OCI-LY1 (cell line): Measurements from ENCODE around the gene SFXN4.
"Not testable (repeated sequence)": the region's sequence is repeated elsewhere in the genome, so short reads cannot be mapped to it uniquely, and the experiment has no call there.

Experiments used
- H2AFZ ChIP-seq: fragments of 200-600 bp; sonication (generic), shearing (Covaris generic); 2 replicates; pipeline ENCODE4 v1.6.0; 2014; ENCODE audit warnings: antibody characterized with exemption, mild to moderate bottlenecking, low read length
- H3F3A ChIP-seq: fragments of 200-600 bp; sonication (generic), shearing (Covaris generic); 2 replicates; pipeline ENCODE4 v1.6.0; 2014; ENCODE audit warnings: mild to moderate bottlenecking, antibody characterized with exemption, low read length, moderate library complexity; ENCODE audit not compliant: insufficient read depth
- H3K27ac ChIP-seq: fragments of 200-600 bp; sonication (generic); 2 replicates; pipeline ENCODE4 v1.5.1; 2014; ENCODE audit warnings: low read length, mixed run types, mild to moderate bottlenecking, low read depth; ENCODE audit not compliant: poor library complexity, severe bottlenecking
- H3K27me3 ChIP-seq: fragments of 200-600 bp; sonication (generic); 2 replicates; pipeline ENCODE4 v1.6.0; 2014; ENCODE audit warnings: antibody characterized with exemption, mild to moderate bottlenecking, low read length, moderate library complexity; ENCODE audit not compliant: insufficient read depth
- H3K36me3 ChIP-seq: fragments of 200-600 bp; sonication (generic); 2 replicates; pipeline ENCODE4 v1.6.1; 2014; ENCODE audit warnings: mild to moderate bottlenecking, antibody characterized with exemption, low read length, moderate library complexity, mixed read lengths; ENCODE audit not compliant: insufficient read depth
- H3K4me1 ChIP-seq: fragments of 200-600 bp; sonication (generic); 2 replicates; pipeline ENCODE4 v1.5.1; 2014; ENCODE audit warnings: mild to moderate bottlenecking, low read length, moderate library complexity; ENCODE audit not compliant: insufficient read depth, severe bottlenecking
- H3K4me2 ChIP-seq: fragments of 200-600 bp; sonication (generic), shearing (Covaris generic); 2 replicates; pipeline ENCODE4 v1.6.1; 2014; ENCODE audit warnings: low read length
- H3K4me3 ChIP-seq: fragments of 200-600 bp; sonication (generic); 2 replicates; pipeline ENCODE4 v1.5.1; 2014; ENCODE audit warnings: low read length, low read depth, mild to moderate bottlenecking, mixed read lengths; ENCODE audit not compliant: poor library complexity, severe bottlenecking
- H3K79me2 ChIP-seq: fragments of 200-600 bp; shearing (Covaris generic); 2 replicates; pipeline ENCODE4 v1.6.1; 2016; ENCODE audit warnings: mixed run types, low read length, mixed read lengths; ENCODE audit not compliant: insufficient read depth
- H3K9ac ChIP-seq: fragments of 200-600 bp; sonication (generic), shearing (Covaris generic); 2 replicates; pipeline ENCODE4 v1.6.1; 2014; ENCODE audit warnings: mild to moderate bottlenecking, low read length, mixed read lengths
- H3K9me2 ChIP-seq: fragments of 200-600 bp; sonication (generic), shearing (Covaris generic); 2 replicates; pipeline ENCODE4 v1.6.1; 2014; ENCODE audit warnings: low read depth, mild to moderate bottlenecking, low read length, mixed read lengths
- H3K9me3 ChIP-seq: fragments of 200-600 bp; shearing (Covaris generic); 2 replicates; pipeline ENCODE4 v1.6.1; 2014; ENCODE audit warnings: low read length, mixed read lengths
- H4K20me1 ChIP-seq: fragments of 200-600 bp; sonication (generic), shearing (Covaris generic); 2 replicates; pipeline ENCODE4 v1.6.0; 2016; ENCODE audit warnings: mild to moderate bottlenecking, low read length; ENCODE audit not compliant: insufficient read depth
- CTCF ChIP-seq: fragments of 200-600 bp; sonication (generic), shearing (Covaris generic); IDR thresholded peaks from 2 replicates; pipeline ENCODE4 v1.5.1; 2017; ENCODE audit warnings: mild to moderate bottlenecking, antibody characterized with exemption, low read length, moderate library complexity, mixed read lengths
- EZH2 ChIP-seq: fragments of 200-600 bp; sonication (generic), shearing (Covaris generic); IDR thresholded peaks from 2 replicates; pipeline ENCODE4 v1.8.0; 2017; ENCODE audit warnings: borderline replicate concordance, mixed run types, mild to moderate bottlenecking, antibody characterized with exemption, low read length, moderate library complexity, mixed read lengths

SFXN4 gene

GRCh38 chr10:119140603-119141245, 24.8 kb downstream of the SFXN4 start:
- Histone ChIP-seq H3K9ac (no peak overlapping the region), H3K27ac (no peak overlapping the region), H2AFZ (no peak overlapping the region), H3K79me2 (no peaks in the 10 kb centered on the region), H3K36me3 (peaks cover 35% of the 10 kb centered on the region; the same call in 1 of the 2 replicates), H3K9me3 (no peaks in the 10 kb centered on the region), H3K4me1 (peaks cover 10% of the 10 kb centered on the region), H3K27me3 (no peaks in the 10 kb centered on the region), H3K9me2 (no peaks in the 10 kb centered on the region), H3K4me3 (no peak overlapping the region), H3F3A (no peaks in the 10 kb centered on the region), H4K20me1 (no peaks in the 10 kb centered on the region), H3K4me2 (no peak overlapping the region)
- TF ChIP-seq CTCF (no peak), EZH2 (no peak)

GRCh38 chr10:119139464-119140067, 25.9 kb downstream of the SFXN4 start:
- H4K20me1 ChIP-seq = no peaks in the 10 kb centered on the region
- no peaks in the 10 kb centered on the region for H3F3A ChIP-seq
- H2AFZ ChIP-seq = no peak overlapping the region
- no peaks in the 10 kb centered on the region for H3K79me2 ChIP-seq
- H3K27ac ChIP-seq = no peak overlapping the region
- peaks cover 10% of the 10 kb centered on the region for H3K4me1 ChIP-seq
- TF ChIP-seq CTCF = peak; percentile 67
- TF ChIP-seq EZH2 = no peak
- no peaks in the 10 kb centered on the region for H3K9me3 ChIP-seq
- peaks cover 35% of the 10 kb centered on the region; the same call in 1 of the 2 replicates for H3K36me3 ChIP-seq
- H3K9ac ChIP-seq = no peak overlapping the region
- H3K9me2 ChIP-seq = no peaks in the 10 kb centered on the region
- H3K4me3 ChIP-seq = no peak overlapping the region
- H3K4me2 ChIP-seq = no peak overlapping the region
- no peaks in the 10 kb centered on the region for H3K27me3 ChIP-seq

DNA sequence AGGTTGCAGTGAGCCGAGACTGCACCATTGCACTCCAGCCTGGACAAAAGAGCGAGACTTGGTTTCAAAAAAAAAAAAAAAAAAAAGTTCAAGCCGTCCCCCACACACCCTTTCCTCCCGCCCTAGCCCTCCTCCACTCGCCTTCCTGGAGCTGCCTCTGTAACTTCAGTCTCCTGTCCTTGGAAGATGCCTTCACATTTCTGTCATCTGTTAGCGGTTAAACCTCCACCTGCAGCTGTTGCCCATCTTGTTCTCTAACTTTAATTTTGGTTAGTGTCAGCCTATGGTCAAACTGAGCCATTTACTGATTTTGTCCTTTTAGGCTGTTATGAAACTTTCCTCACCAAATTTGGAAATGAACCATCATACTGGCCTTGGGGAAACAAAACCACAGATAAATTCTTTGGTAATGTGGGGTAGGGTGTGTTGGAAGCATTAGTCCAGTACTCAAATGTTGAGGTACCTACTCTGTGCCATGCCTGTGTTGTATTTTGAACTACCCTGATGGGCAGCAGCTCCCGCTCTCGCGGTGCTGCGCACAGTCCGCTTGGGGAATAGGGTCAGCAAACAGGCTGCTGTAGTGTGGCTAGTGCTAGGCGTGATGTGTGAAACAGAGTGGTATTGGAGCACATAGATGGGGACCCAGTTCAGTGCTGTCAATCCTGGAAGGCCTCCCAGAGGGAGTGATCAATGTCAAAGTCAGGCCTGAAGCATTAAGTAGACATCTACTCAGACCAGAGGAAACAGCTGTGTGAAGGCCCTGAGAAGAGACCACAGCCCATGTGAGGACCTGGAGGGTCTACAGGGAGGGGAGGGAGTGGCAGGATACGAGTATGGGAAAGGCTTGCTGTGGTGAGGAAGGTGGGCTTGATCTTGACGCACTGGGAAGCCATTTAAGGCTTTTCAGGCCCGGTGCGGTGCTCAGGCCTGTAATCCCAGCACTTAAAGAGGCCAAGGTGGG, 26.9 kb downstream of the SFXN4 start:
- Histone ChIP-seq H3K36me3 (peaks cover 37% of the 10 kb centered on the region; the same call in 1 of the 2 replicates), H3K4me3 (no peak overlapping the region), H4K20me1 (no peaks in the 10 kb centered on the region), H3F3A (no peaks in the 10 kb centered on the region), H3K27ac (no peak overlapping the region), H2AFZ (no peak overlapping the region), H3K4me2 (no peak overlapping the region), H3K4me1 (peaks cover 10% of the 10 kb centered on the region), H3K9ac (no peak overlapping the region), H3K79me2 (no peaks in the 10 kb centered on the region), H3K9me3 (no peaks in the 10 kb centered on the region), H3K9me2 (no peaks in the 10 kb centered on the region), H3K27me3 (no peaks in the 10 kb centered on the region)
- TF ChIP-seq EZH2 (no peak), CTCF (no peak)

DNA sequence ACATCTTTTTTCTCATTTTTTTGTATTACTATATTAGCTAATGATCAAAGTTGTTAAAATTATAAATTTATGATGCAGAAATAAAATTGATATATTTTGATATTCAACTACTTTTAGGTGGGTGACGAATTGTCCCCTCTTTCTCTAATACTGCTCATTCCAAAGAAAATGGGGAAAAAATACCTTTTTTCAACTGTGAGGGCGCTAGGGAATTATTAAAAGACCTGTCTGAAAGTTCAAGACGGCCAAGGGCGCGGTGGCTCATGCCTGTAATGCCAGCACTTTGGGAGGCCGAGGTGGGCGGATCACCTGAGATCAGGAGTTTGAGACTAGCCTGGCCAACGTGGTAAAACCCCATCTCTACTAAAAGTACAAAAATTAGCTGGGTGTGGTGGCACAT, 27.6 kb downstream of the SFXN4 start:
- H3K9me3 ChIP-seq, H3K4me2 ChIP-seq, H3K4me3 ChIP-seq, H3K27me3 ChIP-seq, H3K9ac ChIP-seq, H3K79me2 ChIP-seq, H3F3A ChIP-seq, H2AFZ ChIP-seq, H4K20me1 ChIP-seq, H3K27ac ChIP-seq, H3K9me2 ChIP-seq: not testable (repeated sequence)
- Histone ChIP-seq H3K4me1 (peaks cover 10% of the 10 kb centered on the region), H3K36me3 (peaks cover 32% of the 10 kb centered on the region; the same call in 1 of the 2 replicates)
